Measurements from ENCODE around the gene TAS2R8. TPM values are rescaled to one million over a fixed set of nuclear protein-coding genes. Genes with fewer than 3 reads are reported as not detected.

The TAS2R8 gene
- total RNA-seq, 5 donors from 2014 or later (not counting 1 experiment from before 2014, with no cell fraction given), result not detected

DNA sequence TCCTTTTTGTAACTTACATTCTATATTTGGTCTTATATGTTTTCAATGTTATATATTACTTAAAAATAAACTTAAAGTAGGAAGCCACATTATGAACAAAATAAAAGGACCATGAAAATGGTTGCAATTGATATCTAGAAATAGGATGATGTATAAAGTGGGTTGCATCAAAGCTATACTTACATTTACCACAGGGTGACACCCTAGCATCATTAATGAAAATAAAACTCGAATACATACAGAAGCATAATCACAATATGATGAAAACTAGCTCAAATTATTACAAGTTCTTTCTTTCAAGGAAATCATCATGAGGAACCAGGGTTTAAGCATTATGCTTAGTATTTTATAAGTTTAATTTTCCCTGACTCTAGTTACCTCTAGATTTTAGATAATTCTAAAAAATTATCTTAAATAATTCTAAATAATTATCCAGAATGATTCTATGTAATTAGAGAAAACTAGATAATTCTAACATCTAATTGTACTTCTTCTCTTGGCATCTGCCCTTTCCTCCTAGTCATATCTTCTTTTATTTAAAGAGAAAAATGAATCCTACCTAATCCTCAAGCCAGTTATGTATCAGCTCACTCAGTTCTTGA is 35.9 kb downstream of the TAS2R8 start:
- CTCF ChIA-PET, result interaction anchor here (0.5 to 5.6 kb wide), 23 partner anchors 8 to 1556 kb away, joined by 3 to 73 read pairs (median 3); partner anchors contain the start of gene SMIM10L1 (in 1 of the 2)
- ATAC-seq (replicated peaks in 1 of 4) (peak in 1 of 4 experiments; percentile 62), DNase-seq (peak in 2 of 35 experiments; percentile 16 to 73)
- Mint-ChIP-seq H3K4me1 (no peaks in the 10 kb centered on the region), H3K27me3 (peaks cover 40 to 43% of the 10 kb centered on the region in 2 donors), H3K36me3 (no peaks in the 10 kb centered on the region), H3K9me3 (no peaks in the 10 kb centered on the region), H3K27ac (no peak overlapping the region), H3K4me3 (no peak overlapping the region)
- Histone ChIP-seq H3K4me1 (ENCODE audit: control insufficient read depth in 1 of 2, extremely low read depth in 1 of 2, insufficient read depth in 2 of 2, low read length in 2 of 2) (no peaks in the 10 kb centered on the region), H3K27ac (ENCODE audit: low read length) (no peak overlapping the region), H3K4me3 (ENCODE audit: control insufficient read depth in 1 of 2, extremely low read depth in 1 of 2, low read length in 1 of 2) (no peak overlapping the region), H3K27me3 (replicated peaks in 1 of 2; ENCODE audit: control insufficient read depth in 2 of 2, extremely low read depth in 1 of 2, insufficient read depth in 2 of 2, low read length in 1 of 2) (peaks cover 0 to 5% of the 10 kb centered on the region in 2 experiments), H3K36me3 (ENCODE audit: control insufficient read depth in 2 of 2, extremely low read depth in 1 of 2, insufficient read depth in 1 of 2, low read length in 1 of 2) (no peaks in the 10 kb centered on the region), H3K9me3 (no peaks in the 10 kb centered on the region)
- POLR2A ChIA-PET, result interaction anchor here in 1 of 2 donors (0.6 to 0.9 kb wide), 2 partner anchors 23 to 249 kb away, joined by 3 to 6 read pairs; no protein-coding TSS in a partner anchor
- no CpG with 5 or more reads among the region's 1 CpG for WGBS (ENCODE audit: insufficient coverage)

DNA sequence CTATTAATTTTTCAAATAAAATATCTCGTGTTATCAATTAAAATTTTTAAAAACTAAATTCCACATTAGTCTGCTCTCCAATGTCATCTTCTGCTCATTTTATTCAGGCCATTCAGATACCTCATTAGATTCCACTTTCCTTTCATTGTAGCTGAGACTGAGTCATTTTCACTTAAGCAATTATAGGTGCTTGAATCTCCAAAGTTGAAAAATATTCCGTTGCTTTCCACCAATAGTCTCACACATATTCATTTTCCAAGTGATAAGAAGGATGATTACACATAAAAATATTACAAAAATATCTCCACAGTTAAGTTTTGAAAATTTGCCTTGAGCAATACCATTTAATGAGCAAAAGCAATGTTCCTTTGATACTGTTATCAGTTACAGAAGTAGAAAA is 47.4 kb downstream of the TAS2R8 start:
- WGBS (ENCODE audit: insufficient coverage), result 20% methylated on average over 1 of the region's 2 CpGs
- no peak for DNase-seq
- peaks cover 7 to 14% (median 12%) of the 10 kb centered on the region in 3 donors for H3K9me3 Mint-ChIP-seq
- Histone ChIP-seq H3K36me3 (ENCODE audit: control insufficient read depth in 2 of 2, extremely low read depth in 1 of 2, insufficient read depth in 1 of 2, low read length in 1 of 2) (no peaks in the 10 kb centered on the region), H3K4me1 (ENCODE audit: control insufficient read depth in 1 of 2, extremely low read depth in 1 of 2, insufficient read depth in 2 of 2, low read length in 2 of 2) (no peaks in the 10 kb centered on the region), H3K27ac (ENCODE audit: low read length) (no peak overlapping the region), H3K9me3 (peaks cover 3% of the 10 kb centered on the region), H3K4me3 (ENCODE audit: control insufficient read depth in 1 of 2, extremely low read depth in 1 of 2, low read length in 1 of 2) (no peak overlapping the region), H3K27me3 (replicated peaks in 1 of 2; ENCODE audit: control insufficient read depth in 2 of 2, extremely low read depth in 1 of 2, insufficient read depth in 2 of 2, low read length in 1 of 2) (peaks cover 0 to 17% of the 10 kb centered on the region in 2 experiments)
- ChIA-PET CTCF (interaction anchor here in 1 of 2 donors (1.5 kb wide), 1 partner anchor 13 kb away, joined by 3 read pairs; no protein-coding TSS in a partner anchor), POLR2A (no interaction called here)
- H3K4me3 Mint-ChIP-seq, result no peak overlapping the region
- peaks cover 8% of the 10 kb centered on the region for H3K36me3 Mint-ChIP-seq
- peaks cover 30 to 43% of the 10 kb centered on the region in 2 donors for H3K27me3 Mint-ChIP-seq
- no peaks in the 10 kb centered on the region for H3K4me1 Mint-ChIP-seq
- ATAC-seq (replicated peaks in 1 of 4), result no peak
- no peak overlapping the region for H3K27ac Mint-ChIP-seq

DNA sequence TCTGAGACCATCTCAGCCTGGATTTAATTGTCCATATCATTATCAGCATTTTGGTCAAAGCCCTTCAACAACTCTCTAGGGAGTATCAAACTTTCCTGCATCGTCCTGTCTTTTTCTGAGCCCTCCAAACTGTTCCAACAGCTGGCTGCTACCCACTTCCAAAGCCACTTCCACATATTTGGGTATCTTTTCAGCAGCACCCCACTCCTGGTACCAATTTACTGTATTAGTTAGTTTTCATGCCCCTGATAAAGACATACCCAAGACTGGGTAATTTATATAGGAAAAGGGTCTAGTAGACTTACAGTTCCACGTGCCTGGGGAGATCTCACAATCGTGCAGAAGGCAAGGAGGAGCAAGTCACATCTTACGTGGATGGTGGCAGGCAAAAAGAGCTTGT is 50.9 kb downstream of the TAS2R8 start:
- H3K27ac ChIP-seq (ENCODE audit: low read length), result no peak overlapping the region
- ChIA-PET POLR2A (no interaction called here), CTCF (interaction anchor here in 1 of 2 donors (0.9 kb wide), 1 partner anchor 143 kb away, joined by 4 read pairs; the partner anchor contains the start of gene MAGOHB)
- 63% methylated on average over 2 of the region's 4 CpGs for WGBS (ENCODE audit: insufficient coverage)
- no peak overlapping the region for H3K4me3 Mint-ChIP-seq
- peaks cover 32 to 40% of the 10 kb centered on the region in 2 donors for H3K27me3 Mint-ChIP-seq
- no peaks in the 10 kb centered on the region for H3K36me3 ChIP-seq (ENCODE audit: control insufficient read depth in 2 of 2, extremely low read depth in 1 of 2, insufficient read depth in 1 of 2, low read length in 1 of 2)
- H3K9me3 Mint-ChIP-seq, result peaks cover 7 to 14% (median 12%) of the 10 kb centered on the region in 3 donors
- peaks cover 0 to 11% of the 10 kb centered on the region in 2 experiments for H3K27me3 ChIP-seq (replicated peaks in 1 of 2; ENCODE audit: control insufficient read depth in 2 of 2, extremely low read depth in 1 of 2, insufficient read depth in 2 of 2, low read length in 1 of 2)
- no peaks in the 10 kb centered on the region for H3K4me1 Mint-ChIP-seq
- ATAC-seq (replicated peaks in 1 of 4) (no peak), DNase-seq (no peak)
- H3K36me3 Mint-ChIP-seq, result peaks cover 8% of the 10 kb centered on the region
- no peak overlapping the region for H3K4me3 ChIP-seq (ENCODE audit: control insufficient read depth in 1 of 2, extremely low read depth in 1 of 2, low read length in 1 of 2)
- H3K27ac Mint-ChIP-seq, result no peak overlapping the region
- H3K9me3 ChIP-seq, result peaks cover 3% of the 10 kb centered on the region
- H3K4me1 ChIP-seq (ENCODE audit: control insufficient read depth in 1 of 2, extremely low read depth in 1 of 2, insufficient read depth in 2 of 2, low read length in 2 of 2), result no peaks in the 10 kb centered on the region

Other genes with a start within 250 kb of the TAS2R8 start
- 10 to 100 TPM; 11.6 to 22.9 (median 20.3) TPM for gene MAGOHB, start 193.7 kb downstream of the TAS2R8 start, total RNA-seq
- gene STYK1, start 133.2 kb downstream of the TAS2R8 start, total RNA-seq, result 1 to 10 TPM in 1 of 5 donors, under 1 TPM in 4; 0.20 to 1.8 (median 0.39) TPM
- gene YBX3, start 84.0 kb downstream of the TAS2R8 start, total RNA-seq, result 100 to 1,000 TPM in 1 of 5 donors, 10 to 100 TPM in 4; 14.8 to 101 (median 44.2) TPM
- gene TAS2R7, start 4.7 kb downstream of the TAS2R8 start, total RNA-seq, result not detected
- gene TAS2R9, start 2.9 kb upstream of the TAS2R8 start, total RNA-seq, result not detected
- 1 to 10 TPM in 2 of 5 donors, under 1 TPM in 1, not detected in 2; 0.33 to 1.3 (median 1.2) TPM for gene TAS2R10, start 19.1 kb upstream of the TAS2R8 start, total RNA-seq
- gene PRR4, start 42.2 kb upstream of the TAS2R8 start, total RNA-seq, result 1 to 10 TPM in 4 of 5 donors, under 1 TPM in 1; 0.73 to 3.8 (median 2.2) TPM
- gene PRH1, start 77.0 kb upstream of the TAS2R8 start, total RNA-seq, result 10 to 100 TPM; 19.2 to 42.4 (median 24.7) TPM
- gene TAS2R13, start 102.3 kb upstream of the TAS2R8 start, total RNA-seq, result 1 to 10 TPM in 4 of 5 donors, under 1 TPM in 1; 0.79 to 1.5 (median 1.2) TPM
- not detected for gene PRH2, start 122.0 kb upstream of the TAS2R8 start, total RNA-seq
- 1 to 10 TPM; 2.4 to 3.5 (median 2.7) TPM for gene TAS2R14, start 132.0 kb upstream of the TAS2R8 start, total RNA-seq
- gene TAS2R50, start 179.6 kb upstream of the TAS2R8 start, total RNA-seq, result 1 to 10 TPM in 4 of 5 donors, under 1 TPM in 1; 0.61 to 2.2 (median 1.5) TPM
- 1 to 10 TPM; 1.7 to 3.0 (median 2.6) TPM for gene TAS2R20, start 191.0 kb upstream of the TAS2R8 start, total RNA-seq
- gene TAS2R19, start 215.3 kb upstream of the TAS2R8 start, total RNA-seq, result 1 to 10 TPM; 1.4 to 6.7 (median 2.4) TPM
- 1 to 10 TPM; 2.4 to 4.3 (median 3.6) TPM for gene TAS2R31, start 224.1 kb upstream of the TAS2R8 start, total RNA-seq

All from T-cell (primary cell).